ENCODE data around the gene RAB10. TPM values are rescaled to one million over a fixed set of nuclear protein-coding genes. Genes with fewer than 3 reads are reported as not detected.

The RAB10 gene
- total RNA-seq, 1 donor from 2014 or later: 135 TPM

DNA sequence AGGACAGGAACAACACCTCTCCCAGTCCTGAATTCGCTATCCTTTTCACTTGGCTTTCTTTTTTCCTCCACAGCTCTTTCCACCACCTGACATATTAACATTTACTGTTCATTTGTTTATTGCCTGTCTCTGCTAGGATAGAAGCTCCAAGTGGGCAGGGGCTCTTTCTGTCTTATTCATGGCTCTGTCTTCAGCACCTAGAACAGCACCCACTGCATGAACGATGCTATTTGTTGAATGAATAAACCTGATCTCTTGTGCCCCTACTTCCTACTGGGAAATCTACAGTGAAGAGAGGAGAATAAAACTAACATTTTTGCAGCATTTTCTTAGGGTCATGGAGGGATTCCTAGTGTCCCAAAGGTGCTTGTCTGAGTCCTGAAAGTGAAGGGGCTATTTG, 114.6 kb downstream of the RAB10 start:
- DNase-seq (ENCODE audit: extremely low spot score in 2 of 2): no peak
- no peaks in the 10 kb centered on the region for H3K27me3 ChIP-seq
- H3K4me3 ChIP-seq: no peak overlapping the region
- TF ChIP-seq POLR2A (IDR thresholded peaks at IDR 0.05) (no peak), POLR2AphosphoS5 (IDR thresholded peaks at IDR 0.05; ENCODE audit: insufficient read depth in 1 of 2, low read depth in 1 of 2) (no peak)
- TF ChIP-seq, protein P1, sequence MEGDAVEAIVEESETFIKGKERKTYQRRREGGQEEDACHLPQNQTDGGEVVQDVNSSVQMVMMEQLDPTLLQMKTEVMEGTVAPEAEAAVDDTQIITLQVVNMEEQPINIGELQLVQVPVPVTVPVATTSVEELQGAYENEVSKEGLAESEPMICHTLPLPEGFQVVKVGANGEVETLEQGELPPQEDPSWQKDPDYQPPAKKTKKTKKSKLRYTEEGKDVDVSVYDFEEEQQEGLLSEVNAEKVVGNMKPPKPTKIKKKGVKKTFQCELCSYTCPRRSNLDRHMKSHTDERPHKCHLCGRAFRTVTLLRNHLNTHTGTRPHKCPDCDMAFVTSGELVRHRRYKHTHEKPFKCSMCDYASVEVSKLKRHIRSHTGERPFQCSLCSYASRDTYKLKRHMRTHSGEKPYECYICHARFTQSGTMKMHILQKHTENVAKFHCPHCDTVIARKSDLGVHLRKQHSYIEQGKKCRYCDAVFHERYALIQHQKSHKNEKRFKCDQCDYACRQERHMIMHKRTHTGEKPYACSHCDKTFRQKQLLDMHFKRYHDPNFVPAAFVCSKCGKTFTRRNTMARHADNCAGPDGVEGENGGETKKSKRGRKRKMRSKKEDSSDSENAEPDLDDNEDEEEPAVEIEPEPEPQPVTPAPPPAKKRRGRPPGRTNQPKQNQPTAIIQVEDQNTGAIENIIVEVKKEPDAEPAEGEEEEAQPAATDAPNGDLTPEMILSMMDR (IDR thresholded peaks at IDR 0.05): no peak
- no peaks in the 10 kb centered on the region for H3K4me1 ChIP-seq
- intact Hi-C loops (cut with DNase I): loop anchor here (10.0 kb wide), 1 partner anchor 194 kb away; no protein-coding TSS in a partner anchor
- H3K9me3 ChIP-seq: no peaks in the 10 kb centered on the region
- H3K36me3 ChIP-seq: no peaks in the 10 kb centered on the region
- no peak overlapping the region for H3K27ac ChIP-seq

DNA sequence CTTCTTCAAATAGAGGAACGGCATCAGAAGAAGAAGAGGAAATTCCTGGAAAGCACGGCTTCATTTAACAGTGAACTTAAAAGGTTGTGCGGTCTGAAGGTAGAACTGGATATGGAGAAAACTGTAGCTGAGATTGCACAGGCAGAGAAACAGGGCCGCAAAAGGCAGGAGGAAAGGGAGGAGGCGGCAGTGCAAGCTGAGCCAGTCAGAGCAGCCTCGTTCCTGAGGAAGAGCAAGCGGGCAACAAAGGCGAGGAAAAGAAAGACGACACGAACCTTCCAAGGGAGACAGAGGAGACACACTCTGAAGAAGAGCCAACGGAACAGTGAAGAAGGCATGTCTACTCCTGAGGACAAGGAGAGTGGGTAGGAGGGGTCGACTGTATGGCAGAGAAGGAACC, 116.4 kb downstream of the RAB10 start:
- Histone ChIP-seq H3K9me3 (no peaks in the 10 kb centered on the region), H3K4me1 (no peaks in the 10 kb centered on the region), H3K27me3 (no peaks in the 10 kb centered on the region), H3K27ac (no peak overlapping the region), H3K4me3 (no peak overlapping the region), H3K36me3 (no peaks in the 10 kb centered on the region)
- no peak for DNase-seq (ENCODE audit: extremely low spot score in 2 of 2)
- TF ChIP-seq POLR2A (IDR thresholded peaks at IDR 0.05): no peak
- TF ChIP-seq POLR2AphosphoS5 (IDR thresholded peaks at IDR 0.05; ENCODE audit: insufficient read depth in 1 of 2, low read depth in 1 of 2): no peak
- TF ChIP-seq, protein P1 (IDR thresholded peaks at IDR 0.05): no peak
- intact Hi-C loops (cut with DNase I): no loop called here

DNA sequence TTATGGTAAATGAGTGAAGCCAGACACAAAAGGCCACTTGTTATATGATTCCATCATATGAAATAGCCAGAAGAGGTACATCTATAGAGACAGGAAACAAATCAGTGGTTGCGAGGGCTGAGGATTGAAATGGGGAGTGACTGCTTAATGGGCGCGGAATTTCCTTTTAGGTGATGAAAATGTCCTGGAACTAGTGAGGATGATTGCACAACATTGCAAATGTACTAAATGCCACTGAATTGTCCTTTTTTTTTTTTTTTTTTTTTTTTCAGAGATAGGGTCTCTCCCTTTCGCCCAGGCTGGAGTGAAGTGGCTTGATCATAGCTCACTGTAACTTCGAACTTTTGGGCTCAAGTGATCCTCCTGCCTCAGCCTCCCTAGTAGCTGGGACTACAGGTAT, 123.7 kb downstream of the RAB10 start:
- Histone ChIP-seq H3K27me3 (no peaks in the 10 kb centered on the region), H3K4me1 (no peaks in the 10 kb centered on the region), H3K27ac (no peak overlapping the region), H3K9me3 (no peaks in the 10 kb centered on the region), H3K4me3 (no peak overlapping the region), H3K36me3 (no peaks in the 10 kb centered on the region)
- TF ChIP-seq, protein P1 (IDR thresholded peaks at IDR 0.05): no peak
- no peak for TF ChIP-seq POLR2AphosphoS5 (IDR thresholded peaks at IDR 0.05; ENCODE audit: insufficient read depth in 1 of 2, low read depth in 1 of 2)
- TF ChIP-seq POLR2A (IDR thresholded peaks at IDR 0.05): no peak
- intact Hi-C loops (cut with DNase I): no loop called here
- no peak for DNase-seq (ENCODE audit: extremely low spot score in 2 of 2)

DNA sequence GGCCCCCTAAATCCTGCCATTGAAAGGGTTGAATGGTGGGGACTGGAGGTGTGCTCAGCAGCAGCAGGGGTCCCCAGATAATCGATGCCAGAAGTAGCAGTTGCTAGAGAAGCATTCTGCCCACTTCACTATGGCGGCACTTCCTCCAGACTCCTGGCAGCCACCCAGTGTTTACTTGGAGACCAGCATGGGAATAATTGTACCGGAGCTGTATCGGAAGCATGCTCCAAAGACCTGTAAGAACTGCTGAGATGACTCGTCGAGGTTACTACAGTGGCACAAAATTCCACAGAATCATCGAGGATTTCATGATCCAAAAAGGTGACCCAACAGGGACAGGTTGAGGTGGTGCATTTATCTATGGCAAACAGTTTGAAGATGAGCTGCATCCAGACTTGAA, 128.0 kb downstream of the RAB10 start:
- Histone ChIP-seq H3K4me1 (no peaks in the 10 kb centered on the region), H3K36me3 (no peaks in the 10 kb centered on the region), H3K9me3 (no peaks in the 10 kb centered on the region), H3K27me3 (no peaks in the 10 kb centered on the region), H3K4me3 (no peak overlapping the region), H3K27ac (no peak overlapping the region)
- intact Hi-C loops (cut with DNase I): no loop called here
- TF ChIP-seq, protein P1 (IDR thresholded peaks at IDR 0.05): no peak
- TF ChIP-seq POLR2AphosphoS5 (IDR thresholded peaks at IDR 0.05; ENCODE audit: insufficient read depth in 1 of 2, low read depth in 1 of 2) (no peak), POLR2A (IDR thresholded peaks at IDR 0.05) (no peak)
- no peak for DNase-seq (ENCODE audit: extremely low spot score in 2 of 2)

DNA sequence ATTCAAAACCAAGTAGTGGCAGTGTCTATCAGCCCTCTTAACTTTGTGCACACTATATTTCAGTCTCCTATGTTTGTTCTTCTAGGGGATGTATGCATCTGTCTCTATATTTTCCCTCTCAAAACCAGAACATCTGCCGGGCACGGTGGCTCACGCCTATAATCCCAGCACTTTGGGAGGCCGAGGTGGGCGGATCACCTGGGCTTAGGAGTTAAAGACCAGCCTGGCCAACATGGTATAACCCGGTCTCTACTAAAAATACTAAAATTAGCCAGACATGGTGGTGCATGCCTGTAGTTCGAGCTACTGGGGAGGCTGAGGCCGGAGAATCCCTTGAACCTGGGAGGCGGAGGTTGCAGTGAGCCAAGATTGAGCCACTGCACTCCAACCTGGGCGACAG, 129.1 kb downstream of the RAB10 start:
- intact Hi-C loops (cut with DNase I): no loop called here
- Histone ChIP-seq H3K9me3 (no peaks in the 10 kb centered on the region), H3K27ac (no peak overlapping the region), H3K27me3 (no peaks in the 10 kb centered on the region), H3K4me3 (no peak overlapping the region), H3K36me3 (no peaks in the 10 kb centered on the region), H3K4me1 (no peaks in the 10 kb centered on the region)
- no peak for DNase-seq (ENCODE audit: extremely low spot score in 2 of 2)
- TF ChIP-seq POLR2AphosphoS5 (IDR thresholded peaks at IDR 0.05; ENCODE audit: insufficient read depth in 1 of 2, low read depth in 1 of 2) (no peak), POLR2A (IDR thresholded peaks at IDR 0.05) (no peak)
- TF ChIP-seq, protein P1 (IDR thresholded peaks at IDR 0.05): no peak
